HG03354 (cell line): ENCODE measurements around the gene SVBP.

ENCODE experiments used
- ATAC-seq: cut with Tn5 transposase; IDR thresholded peaks from one replicate; pipeline ENCODE4 v1.9.1; 2021; ENCODE audit warnings: mild to moderate bottlenecking; ENCODE audit not compliant: unreplicated experiment, poor library complexity, severe bottlenecking

Gene SVBP

DNA sequence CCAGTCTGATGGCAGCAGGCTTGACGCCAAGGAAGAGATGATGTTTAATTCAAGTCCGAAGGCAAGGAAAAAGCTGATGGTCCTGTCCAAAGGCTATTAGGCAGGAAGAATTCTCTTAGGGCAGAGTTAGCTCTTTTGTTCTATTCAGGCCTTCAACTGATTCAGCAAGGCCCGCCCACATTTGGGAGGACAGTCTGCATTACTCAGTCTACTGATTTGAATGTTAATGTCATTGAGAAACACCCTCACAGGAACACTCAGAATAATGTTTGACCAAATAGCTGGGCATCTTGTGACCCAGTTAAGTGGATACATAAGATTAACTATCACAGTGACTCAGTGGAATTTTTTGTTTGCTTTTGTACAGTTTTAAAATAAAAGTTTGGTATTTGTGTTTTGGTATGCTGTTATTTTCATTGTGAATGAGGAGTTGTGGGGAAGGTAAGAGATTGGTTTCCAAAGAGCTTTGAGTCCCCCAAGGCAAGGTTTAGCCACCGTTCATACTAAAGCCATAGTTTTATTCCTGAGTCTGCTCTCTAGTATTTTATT lies 27.5 kb upstream of the SVBP start:
- no peak for ATAC-seq

DNA sequence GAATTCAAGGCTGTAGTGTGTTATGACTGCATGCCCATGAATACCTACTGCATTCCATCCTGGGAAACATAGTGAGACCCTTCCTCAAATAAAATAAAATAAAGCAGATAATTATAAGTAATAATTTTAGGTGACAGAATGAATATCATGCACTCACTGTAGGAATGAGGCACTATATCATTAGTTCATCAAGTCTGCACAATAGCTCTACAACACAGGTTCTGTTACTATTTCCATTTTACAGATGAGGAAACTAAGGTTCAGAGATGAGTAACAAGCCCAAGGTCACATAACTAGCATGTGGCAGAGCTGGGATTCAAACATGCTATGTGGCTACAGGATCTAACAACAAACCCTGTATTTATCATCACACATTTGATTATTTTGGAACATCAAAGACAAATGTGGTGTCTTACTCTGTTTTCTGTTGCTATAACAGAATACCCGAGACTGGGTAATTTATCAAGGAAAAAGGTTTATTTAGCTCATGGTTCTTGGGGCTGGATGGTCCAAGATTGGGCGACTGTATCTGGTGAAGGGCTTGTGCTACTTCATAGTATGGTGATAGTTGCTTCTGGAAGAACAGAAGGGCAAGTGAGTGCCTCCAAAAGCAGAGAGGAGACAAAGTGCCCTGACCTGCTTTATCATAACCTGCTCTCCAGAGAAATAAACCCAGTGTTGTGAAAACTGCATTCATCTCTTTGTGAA lies 24.4 kb upstream of the SVBP start:
- no peak for ATAC-seq

DNA sequence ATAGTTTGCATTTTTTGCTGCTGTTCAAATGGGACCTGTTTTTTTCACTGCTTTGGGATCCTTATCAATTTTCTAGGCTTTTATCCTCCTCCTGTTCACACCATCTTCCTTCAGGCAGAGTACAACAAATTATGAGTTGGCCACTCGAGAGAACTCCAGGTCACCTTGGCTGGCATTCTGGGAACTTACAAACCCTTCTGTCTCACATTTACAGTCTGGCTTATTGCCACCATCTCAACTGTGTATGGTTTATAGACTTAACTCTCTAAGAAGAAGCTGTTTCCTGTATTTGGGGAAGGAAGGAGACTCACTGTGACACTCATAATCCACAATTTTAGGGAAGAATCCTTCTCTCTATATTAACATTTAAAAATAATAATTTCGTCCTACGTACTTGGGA lies 23.8 kb upstream of the SVBP start:
- ATAC-seq: no peak

DNA sequence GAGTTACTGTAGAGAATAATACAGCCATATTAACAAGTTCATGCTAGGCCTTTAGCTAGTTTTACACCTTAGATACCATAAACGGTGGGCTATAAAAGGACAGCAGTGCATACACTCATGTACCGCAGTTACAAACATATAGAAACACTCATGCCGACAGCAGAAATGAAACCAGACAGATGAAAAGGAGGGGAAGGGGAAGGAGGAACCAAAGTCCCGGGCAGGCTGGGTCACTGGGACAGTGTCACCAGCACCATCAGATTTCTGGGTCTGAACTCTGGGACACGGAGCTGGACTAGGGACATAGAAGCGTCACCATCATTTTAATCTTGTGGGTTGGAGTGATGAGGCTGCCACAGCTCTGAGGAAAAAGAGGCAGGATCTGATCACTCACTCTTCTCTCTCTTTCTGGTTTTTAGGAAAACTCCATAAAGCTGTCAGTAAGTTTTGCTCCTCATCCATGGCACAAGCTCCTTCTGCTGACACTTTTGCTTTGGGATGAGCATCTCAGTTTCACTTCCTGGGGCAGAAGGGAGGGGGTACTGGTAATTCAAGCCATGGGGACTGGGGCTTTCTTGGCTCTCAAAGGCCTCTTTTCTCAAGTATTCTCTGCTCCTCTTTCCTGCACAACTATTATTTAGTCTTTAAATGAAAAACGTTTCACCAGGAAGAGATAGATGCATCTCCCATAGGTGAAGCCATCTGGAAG lies 21.4 kb upstream of the SVBP start:
- ATAC-seq: no peak

DNA sequence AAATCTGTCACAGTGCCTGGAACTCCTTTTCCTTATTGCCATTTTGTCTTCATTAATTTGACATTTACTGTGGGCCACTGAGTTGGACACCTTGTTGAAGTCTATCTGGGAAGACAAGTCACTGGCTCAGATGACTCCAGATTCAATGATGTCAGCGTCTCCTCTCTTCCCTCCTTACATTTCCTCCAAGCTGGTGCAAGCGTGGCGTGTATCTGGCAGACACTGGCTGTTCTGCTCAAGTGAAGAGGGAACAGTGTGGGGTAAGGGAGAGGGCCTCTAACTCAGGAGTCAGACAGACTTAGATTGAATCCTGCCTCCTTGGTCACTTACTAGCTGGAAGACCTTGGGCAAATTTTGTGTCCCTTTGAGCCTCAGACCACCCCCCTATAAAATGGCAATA lies 20.5 kb upstream of the SVBP start:
- ATAC-seq: no peak

DNA sequence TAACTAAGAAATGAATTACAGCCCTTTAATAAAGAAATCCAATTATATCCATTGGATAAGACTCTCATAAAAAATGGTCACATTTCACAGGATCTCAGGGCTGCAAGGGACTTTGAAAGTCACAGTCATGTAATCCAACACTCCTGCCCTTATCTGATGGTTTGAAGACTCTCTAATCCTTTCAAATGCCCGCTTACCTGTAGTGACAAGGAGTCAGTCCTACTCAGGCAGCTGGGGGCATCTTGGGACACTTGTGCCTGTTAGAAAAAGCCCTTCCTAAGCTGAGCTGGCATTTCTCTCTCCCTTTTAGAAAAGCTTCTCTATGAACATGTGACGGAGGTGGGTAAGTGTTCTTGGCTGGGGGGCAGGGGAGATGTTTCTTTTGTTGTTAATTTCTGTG lies 18.2 kb upstream of the SVBP start:
- no peak for ATAC-seq

DNA sequence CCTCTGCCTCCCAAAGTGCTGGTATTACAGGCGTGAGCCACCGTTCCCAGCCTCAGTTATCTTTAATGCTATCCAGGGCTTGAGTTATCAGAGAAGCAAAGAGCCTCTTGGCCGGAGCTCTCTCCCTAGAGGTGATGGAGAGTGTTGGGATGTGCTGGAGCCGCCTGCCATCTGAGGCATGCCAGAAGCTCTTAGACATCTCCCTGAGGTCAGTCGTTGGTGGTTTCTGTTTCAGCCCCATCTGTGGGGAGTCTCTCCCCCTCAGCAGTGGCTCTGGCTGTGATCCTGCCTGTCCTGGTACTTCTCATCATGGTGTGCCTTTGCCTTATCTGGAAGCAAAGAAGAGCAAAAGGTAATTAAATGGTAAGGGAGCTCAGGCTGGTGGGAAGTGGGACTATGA lies 17.6 kb upstream of the SVBP start:
- ATAC-seq: no peak

DNA sequence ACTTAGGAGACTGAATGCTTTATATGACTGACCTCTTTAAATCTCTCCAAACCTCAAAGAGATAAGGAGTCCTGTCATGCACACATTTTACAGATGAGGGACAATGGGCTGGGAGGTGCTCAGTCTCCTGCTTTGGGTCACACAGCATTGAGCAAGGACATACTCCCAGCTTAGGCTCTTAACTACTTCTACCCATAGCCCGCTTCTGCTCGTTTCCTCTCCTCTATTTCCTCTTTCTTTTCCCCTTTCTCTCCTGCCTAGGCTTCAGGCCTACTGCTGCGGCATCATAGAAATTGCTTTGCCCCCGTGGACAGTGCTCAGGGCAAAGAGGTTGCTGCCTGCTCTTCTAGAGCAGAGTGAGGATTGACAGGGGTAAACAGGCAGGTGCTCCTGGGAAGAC lies 16.8 kb upstream of the SVBP start:
- ATAC-seq: no peak

DNA sequence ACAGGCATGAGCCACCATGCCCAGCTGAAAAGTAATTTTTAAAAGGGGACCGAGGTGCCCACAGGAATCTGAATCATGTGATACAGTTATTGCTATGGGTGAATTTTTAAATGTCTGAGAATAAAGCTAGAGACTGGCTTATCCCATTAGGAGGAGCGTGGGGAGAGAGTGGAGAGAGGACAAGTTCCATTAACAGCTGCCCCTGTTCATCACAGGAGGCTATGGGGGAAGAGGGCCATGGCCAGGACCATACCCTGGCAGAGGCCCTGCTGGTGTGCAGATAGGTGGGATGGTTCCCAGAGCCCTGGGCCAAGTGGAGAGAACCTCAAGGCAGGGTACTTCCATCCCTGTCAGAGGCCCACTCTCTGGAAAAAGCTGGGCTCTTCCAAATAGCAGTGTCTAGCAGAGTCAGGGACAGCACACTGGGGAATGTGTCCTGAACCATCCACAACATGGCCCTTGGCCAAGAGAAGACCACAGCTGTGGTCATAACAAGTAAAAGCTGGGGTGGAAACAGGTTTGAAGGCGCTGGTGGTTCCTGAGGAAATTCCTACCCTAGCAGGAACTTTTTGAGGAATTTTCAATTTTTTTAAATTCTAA lies 15.5 kb upstream of the SVBP start:
- no peak for ATAC-seq

DNA sequence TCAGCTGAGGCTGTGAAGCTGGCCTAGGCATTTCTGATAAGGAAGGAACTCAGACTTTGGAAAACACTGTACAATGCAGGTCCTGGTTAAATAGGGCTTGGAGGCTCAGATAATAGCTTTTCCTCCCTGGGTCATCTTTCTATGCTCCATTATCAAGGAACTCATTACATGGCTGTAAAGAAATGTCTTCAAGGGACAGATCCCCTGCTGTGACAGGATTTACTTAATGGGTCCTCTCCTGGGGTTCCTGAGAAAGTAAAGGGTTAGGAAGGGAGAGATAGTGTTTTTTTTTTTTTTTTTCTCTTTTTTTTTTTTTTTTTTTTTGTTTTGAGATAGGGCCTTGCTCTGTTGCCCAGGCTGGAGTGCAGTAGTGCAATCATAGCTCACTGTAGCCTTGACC lies 14.1 kb upstream of the SVBP start:
- no peak for ATAC-seq

DNA sequence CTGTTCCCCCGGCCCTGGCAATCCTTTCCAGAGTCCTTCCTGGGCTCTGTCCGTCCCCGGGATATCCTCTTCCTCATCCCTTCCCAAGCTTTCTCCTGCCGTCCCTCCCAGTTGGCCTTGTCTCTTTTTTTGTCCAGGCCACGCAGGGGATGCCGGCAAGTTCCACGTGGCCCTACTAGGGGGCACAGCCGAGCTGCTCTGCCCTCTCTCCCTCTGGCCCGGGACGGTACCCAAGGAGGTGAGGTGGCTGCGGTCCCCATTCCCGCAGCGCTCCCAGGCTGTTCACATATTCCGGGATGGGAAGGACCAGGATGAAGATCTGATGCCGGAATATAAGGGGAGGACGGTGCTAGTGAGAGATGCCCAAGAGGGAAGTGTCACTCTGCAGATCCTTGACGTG lies 13.4 kb upstream of the SVBP start:
- ATAC-seq: no peak

DNA sequence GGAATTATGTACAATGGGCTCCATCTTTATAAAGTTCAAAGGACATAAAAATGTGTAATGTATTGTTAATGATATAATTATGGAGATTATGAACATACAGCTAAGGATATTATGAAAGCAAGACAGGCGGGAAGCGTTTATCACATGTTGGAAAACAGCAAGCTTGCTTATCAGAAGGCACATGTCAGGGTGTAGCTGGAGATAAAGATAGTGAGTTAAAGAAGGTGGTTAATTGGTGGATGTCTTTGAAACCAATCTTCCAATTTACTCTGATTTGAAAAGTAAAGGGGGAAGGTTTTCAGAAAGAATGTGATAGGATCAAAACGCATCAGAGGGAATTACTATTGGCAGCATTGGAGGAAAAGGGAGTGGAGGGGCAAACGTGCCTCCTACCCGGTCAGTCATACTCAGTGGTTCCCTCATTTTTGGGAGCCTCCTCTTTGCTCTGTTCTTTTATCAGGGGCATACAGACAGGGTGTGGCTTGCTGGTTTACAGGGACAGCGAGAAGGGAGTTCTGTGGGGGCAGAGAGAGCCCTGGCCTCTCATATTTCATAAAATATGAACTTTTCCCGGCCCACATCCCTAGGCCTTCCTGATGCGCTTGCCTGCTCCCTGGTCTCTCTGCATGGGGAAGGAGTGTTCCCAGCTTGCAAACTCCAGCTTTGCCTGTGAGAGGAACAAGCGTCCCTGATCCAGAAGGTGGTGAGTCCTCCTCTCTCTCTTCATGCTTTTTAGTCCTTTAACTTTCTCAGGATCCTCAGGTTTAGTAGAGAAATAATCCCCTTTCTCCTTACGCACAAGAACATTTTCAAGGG lies 8.0 kb upstream of the SVBP start:
- ATAC-seq: no peak

DNA sequence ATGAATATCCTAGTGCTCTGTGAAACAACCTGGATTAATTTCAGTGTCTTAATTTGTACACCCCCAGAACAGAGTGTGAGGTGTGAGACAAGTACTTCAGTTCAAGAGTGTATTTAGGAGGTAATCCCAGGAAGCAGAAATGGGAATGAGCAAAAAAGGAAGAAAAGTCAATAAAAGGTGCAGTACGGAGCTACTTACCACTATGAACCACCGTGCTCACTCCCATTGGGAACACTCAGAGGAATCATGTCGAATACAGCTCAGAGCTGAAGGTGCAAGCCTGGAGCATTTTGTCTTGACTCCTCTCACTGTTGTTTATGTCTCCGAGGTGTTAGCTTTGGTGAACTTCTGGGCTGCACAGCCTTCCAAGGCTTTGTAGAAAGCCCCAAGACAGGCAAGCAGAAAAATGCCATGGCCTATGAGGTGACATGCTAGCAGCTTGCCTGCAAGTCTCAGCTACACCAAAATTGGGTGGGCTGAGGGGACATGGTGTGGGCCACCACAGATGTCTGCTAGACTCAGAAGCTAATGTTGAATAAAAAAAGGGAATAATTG lies 7.4 kb upstream of the SVBP start:
- ATAC-seq: no peak

DNA sequence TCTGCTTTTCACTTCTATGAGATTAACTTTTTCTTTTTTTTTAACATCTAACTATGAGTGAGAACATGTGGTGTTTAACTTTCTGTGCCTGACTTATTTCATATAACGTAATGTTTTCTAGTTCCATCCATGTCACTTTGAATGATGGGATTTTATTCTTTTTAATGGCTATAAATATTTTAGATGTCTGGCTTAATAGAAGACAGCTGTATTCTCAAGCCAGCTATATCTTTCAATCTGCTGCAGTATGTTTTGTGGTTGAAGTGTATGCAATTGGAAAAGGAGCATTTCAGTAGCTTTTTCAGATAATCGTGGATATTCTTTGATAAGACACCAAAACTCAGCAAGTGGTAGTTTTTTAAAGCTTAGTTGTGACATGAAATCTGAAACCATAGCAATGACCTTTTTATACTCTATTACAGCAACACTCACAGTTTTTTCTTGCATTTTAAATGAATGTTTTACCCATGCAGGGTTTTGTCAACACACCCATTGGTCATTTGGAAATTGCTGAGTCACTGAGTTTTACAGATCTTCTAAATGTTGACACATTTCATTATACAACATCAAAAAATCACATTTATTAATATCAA lies 5.7 kb upstream of the SVBP start:
- ATAC-seq: no peak

DNA sequence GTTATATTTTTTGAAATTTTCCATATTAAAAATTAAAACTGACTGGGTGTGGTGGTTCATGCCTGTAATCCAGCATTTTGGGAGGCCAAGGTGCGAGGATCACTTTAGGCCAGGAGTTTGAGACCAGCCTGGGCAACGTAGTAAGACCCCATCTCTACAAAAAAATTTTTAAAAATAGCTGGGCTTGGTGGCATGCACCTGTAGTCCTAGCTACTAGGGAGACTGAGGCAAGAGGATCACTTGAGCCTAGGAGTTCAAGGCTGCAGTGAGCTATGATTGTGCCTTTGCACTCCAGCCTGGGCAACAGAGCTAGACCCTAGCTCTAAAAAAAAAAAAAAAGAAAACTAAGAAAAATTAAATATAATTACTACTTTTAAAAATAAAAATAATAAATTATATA lies 4.5 kb upstream of the SVBP start:
- ATAC-seq: no peak

DNA sequence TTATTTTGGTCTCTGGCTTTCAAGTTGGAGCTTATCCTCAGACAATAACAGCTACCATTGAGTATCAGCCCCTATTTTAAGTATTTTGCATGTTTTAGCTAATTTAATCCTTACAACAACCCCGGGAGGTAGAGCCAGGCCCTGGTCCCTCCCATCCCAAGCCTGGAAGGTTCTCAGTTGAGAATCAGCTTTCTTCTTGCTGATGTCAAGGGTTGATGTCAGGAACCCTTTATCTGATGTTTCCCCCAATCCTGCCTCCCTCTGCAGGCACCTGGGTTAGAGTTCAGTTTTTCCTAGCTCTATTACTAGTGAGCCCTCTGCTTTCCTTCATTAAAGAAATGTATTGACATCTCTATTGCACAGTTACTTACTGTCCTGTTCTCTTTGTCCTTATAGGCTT lies 3.6 kb upstream of the SVBP start:
- no peak for ATAC-seq

DNA sequence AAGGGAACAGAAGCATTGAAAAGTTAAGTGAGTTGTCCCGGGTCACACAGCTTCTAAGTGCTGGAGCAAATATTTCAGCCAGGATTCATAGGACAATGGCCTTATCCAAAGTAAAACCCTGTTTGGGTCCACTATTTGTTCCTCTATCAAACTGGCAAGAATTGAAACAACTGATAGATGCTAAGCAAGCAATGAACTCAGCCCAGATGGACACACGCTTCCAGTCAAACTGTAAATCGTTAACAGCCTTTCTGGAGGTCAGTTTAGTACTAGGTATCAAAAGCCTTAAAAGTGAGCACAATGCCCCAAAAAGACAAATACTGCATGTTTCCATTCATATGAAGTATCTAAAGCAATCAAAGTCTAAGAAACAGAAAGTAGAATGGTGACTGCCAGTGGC lies 779 bp upstream of the SVBP start:
- ATAC-seq: no peak

DNA sequence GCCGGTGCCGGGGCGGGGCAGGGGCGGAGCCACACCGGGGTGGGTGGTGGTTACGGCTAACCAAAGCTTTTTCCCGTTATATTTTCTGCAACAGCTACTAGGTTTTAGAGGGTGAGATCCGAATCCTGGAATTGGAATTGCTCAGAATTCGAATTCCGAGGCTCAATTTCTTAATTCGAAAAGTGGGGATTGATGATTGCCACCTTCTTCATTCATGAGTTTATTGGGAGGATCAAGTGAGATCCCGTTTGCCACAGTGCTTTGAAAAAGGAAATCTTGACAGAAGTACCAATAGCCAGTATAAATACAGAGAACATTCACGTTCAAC lies 207 bp upstream of the SVBP start:
- no peak for ATAC-seq

DNA sequence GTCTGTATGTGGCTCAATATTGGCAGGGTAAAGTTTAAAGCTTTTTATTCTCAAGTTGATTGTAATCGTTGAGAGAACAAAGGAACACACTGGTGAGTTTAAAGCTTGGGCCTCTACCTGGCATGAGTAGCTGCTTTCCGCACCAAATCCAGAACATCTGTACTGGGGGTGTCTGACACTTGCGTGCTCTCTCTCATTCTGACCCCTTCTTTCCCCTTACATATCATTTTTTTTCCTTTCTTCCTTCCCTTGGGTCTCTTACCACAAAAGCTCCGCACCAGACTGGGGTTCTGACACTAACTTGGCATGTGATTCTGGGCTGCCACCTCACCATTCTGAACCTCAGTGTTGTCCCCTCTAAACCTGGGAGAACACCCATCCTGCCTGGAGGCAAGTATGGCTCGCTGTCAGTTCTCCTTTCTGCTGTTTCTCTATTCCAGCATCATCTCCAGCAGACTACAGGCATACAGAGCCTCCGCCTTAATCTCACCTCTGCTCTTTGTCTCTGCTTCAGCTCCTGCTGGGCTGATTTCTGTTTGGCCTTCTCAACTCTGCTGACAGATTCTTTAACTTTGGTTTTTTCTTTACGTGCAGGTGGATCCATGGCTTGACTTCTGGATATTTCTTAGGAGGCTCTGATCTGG lies 1.1 kb downstream of the SVBP start:
- ATAC-seq: peak; percentile 8
